ENCODE measurements around the gene RNF114.

RNF114 gene, protein sequence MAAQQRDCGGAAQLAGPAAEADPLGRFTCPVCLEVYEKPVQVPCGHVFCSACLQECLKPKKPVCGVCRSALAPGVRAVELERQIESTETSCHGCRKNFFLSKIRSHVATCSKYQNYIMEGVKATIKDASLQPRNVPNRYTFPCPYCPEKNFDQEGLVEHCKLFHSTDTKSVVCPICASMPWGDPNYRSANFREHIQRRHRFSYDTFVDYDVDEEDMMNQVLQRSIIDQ

DNA sequence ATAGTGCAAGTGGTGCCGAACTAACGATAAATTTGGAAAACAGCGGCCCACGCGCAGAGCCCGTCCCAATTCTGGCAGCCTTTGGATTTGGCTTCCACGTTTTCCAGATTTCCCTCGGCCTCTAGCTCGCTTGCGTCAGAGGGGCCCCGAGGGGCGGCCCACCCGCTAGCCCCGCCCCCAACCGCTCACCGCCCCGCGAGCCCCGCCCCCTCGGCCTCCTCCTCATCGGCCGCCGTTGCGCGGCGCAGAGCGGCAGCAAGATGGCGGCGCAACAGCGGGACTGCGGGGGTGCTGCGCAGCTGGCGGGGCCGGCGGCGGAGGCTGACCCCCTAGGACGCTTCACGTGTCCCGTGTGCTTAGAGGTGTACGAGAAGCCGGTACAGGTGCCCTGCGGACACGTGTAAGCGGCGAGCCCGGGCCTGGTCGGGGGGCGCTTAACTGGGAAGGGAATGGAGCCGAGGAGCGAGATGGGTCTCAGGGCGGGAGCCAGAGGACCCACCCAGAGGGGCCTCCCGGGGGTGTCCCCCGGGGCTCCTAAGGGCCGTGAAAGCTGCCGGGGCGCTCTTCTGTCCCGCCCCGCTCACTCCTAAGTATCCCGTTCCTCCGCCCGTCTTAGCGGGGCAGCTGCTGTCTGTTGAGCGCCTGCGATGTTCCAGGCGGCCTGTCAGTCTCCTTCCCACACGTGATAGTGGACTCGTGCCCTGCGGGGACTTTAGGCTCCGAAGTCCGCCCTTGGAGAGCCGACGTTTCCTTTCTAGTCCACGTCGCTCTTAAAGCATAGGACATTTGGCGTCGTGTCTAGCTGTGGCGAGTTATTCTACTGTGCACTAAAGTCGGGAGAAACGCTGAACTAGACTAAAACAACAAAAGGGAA lies at the start of gene RNF114:
TSS of gene RNF114 (plus strand) at position 245 of the 874 bp plus-strand sequence. CDS start at position 261, 16 bp downstream.
- Mint-ChIP-seq H3K27me3 (ENCODE audit: low read depth) (peaks cover 3% of the 10 kb centered on the region), H3K27ac (peak within 1 kb of the TSS; percentile 81 to 99 (median 98)), H3K9me3 (no peaks in the 10 kb centered on the region), H3K36me3 (ENCODE audit: low read depth) (peaks cover 14% of the 10 kb centered on the region), H3K4me1 (peaks cover 41% of the 10 kb centered on the region), H3K4me3 (peak within 1 kb of the TSS; percentile 99 to 100 (median 99))
- TF ChIP-seq, protein P1, sequence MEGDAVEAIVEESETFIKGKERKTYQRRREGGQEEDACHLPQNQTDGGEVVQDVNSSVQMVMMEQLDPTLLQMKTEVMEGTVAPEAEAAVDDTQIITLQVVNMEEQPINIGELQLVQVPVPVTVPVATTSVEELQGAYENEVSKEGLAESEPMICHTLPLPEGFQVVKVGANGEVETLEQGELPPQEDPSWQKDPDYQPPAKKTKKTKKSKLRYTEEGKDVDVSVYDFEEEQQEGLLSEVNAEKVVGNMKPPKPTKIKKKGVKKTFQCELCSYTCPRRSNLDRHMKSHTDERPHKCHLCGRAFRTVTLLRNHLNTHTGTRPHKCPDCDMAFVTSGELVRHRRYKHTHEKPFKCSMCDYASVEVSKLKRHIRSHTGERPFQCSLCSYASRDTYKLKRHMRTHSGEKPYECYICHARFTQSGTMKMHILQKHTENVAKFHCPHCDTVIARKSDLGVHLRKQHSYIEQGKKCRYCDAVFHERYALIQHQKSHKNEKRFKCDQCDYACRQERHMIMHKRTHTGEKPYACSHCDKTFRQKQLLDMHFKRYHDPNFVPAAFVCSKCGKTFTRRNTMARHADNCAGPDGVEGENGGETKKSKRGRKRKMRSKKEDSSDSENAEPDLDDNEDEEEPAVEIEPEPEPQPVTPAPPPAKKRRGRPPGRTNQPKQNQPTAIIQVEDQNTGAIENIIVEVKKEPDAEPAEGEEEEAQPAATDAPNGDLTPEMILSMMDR (IDR thresholded peaks at IDR 0.05; ENCODE audit: unreplicated experiment in 3 of 3), result no peak

DNA sequence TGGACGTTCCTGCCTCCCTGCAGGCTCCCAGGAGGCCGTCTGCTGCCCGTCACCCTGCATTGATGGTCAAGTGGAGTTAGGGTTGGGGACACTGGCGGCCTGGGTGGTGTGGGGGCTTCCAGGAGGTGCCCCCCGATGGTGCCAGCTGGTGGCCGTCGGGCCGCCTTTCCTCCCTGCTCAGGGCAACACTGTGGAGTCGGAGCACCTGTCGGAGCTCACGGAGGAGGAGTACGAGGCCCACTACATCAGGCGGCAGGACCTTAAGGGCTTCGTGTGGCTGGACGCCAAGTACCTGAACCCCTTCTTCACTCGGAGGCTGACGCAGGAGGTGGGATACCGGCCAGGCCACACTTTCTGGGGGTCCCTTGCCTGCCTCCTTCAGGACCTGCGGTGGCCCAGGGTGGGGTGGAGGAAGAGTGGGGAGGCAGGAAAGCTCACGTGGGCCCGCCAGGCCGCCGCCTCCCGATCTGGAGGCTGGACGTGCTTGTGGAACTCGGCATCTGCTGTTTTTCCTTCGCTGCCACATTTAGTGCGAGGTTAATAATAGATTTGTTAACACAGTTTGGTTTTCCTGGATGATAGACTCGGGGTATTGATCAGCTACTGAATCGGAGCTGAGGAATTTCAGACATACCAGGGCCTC lies 49.5 kb upstream of the RNF114 start:
- H3K4me1 Mint-ChIP-seq, result peaks cover 50% of the 10 kb centered on the region
- H3K9me3 Mint-ChIP-seq, result no peaks in the 10 kb centered on the region
- peak overlapping the region; percentile 9 to 84 (median 83) for H3K27ac Mint-ChIP-seq
- no peaks in the 10 kb centered on the region for H3K27me3 Mint-ChIP-seq (ENCODE audit: low read depth)
- TF ChIP-seq, protein P1 (IDR thresholded peaks at IDR 0.05; ENCODE audit: unreplicated experiment in 3 of 3), result no peak
- H3K36me3 Mint-ChIP-seq (ENCODE audit: low read depth), result peaks cover 26% of the 10 kb centered on the region
- no peak overlapping the region for H3K4me3 Mint-ChIP-seq

DNA sequence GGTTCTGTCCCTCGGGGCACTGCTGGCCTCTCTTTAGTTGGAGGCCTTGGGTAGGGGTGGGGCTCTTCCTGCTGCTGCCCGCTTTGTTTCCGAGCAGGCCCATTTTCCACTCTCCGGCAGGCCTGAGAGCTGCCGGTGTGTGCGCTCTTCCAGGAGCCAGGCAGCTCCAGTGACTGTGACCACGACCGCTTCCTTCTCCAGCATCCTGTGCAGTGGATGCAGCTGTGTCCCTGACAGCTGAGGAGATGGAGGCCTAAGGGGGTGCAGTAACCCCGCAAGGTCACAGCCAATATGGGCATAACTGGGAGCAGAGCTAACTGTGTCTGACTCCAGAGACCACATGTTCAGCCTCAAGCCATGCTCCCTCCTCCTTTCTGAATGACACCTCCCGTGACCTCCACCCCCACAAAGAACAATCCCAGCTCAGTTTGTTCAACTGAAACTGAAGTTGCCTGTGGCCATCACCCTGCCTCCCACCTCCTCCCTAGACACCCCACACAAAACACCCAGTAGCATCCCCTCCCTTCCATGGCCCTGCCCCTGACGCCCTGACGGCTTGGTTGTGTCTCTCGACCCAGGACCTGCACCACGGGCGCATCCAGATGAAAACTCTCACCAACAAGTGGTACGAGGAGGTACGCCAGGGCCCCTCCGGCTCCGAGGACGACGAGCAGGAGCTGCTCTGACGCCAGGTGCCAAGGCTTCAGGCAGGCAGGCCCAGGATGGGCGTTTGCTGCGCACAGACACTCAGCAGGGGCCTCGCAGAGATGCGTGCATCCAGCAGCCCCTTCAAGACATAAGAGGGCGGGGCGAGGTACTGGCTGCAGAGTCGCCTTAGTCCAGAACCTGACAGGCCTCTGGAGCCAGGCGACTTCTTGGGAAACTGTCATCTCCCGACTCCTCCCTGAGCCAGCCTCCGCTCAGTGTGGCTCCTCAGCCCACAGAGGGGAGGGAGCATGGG lies 48.7 kb upstream of the RNF114 start:
- TF ChIP-seq, protein P1 (IDR thresholded peaks at IDR 0.05; ENCODE audit: unreplicated experiment in 3 of 3), result no peak
- no peaks in the 10 kb centered on the region for H3K27me3 Mint-ChIP-seq (ENCODE audit: low read depth)
- H3K36me3 Mint-ChIP-seq (ENCODE audit: low read depth), result peaks cover 18% of the 10 kb centered on the region
- H3K4me3 Mint-ChIP-seq, result no peak overlapping the region
- H3K27ac Mint-ChIP-seq, result peak overlapping the region; percentile 9 to 84 (median 83)
- peaks cover 56% of the 10 kb centered on the region for H3K4me1 Mint-ChIP-seq
- no peaks in the 10 kb centered on the region for H3K9me3 Mint-ChIP-seq

DNA sequence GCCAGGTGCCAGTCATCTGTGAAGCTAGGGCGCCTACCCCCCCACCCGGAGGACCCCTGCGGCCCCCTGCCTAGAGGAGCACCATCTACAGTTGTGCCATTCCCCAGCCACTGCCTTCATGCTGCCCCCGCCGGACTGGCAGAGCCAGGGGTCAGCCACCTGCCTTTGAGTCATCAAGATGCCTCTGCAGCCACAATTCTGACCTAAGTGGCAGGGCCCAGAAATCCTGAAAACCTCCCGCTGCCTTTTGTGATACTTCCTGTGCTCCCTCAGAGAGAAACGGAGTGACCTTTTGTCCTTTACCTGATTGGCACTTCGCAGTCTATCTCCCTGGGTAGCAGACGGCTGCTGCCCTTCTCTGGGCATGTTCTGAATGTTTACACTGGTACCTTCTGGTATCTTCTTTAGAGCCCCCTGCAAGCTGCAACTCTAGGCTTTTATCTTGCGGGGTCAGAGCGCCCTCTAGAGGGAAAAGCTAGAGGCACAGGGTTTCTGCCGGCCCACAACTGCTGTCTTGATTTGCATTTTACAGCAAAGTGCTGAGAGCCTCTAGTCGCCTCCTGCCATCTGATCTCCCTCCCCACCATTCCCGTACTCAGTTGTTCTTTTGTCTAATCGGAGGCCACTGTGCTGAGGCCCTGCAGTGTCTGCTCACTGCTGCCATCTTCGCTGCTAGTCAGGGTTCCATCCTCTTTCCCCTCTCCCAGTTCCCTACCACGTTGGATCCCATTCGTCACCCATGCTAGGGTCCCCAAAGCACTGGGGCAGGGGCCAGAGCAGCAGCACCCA lies 47.8 kb upstream of the RNF114 start:
- H3K27ac Mint-ChIP-seq, result peak overlapping the region; percentile 53 to 66 (median 58)
- no peaks in the 10 kb centered on the region for H3K9me3 Mint-ChIP-seq
- peak overlapping the region in 1 of 3 experiments; percentile 14 for H3K4me3 Mint-ChIP-seq
- TF ChIP-seq, protein P1 (IDR thresholded peaks at IDR 0.05; ENCODE audit: unreplicated experiment in 3 of 3), result peak; percentile 81 to 84 (median 84)
- H3K36me3 Mint-ChIP-seq (ENCODE audit: low read depth), result peaks cover 17% of the 10 kb centered on the region
- no peaks in the 10 kb centered on the region for H3K27me3 Mint-ChIP-seq (ENCODE audit: low read depth)
- H3K4me1 Mint-ChIP-seq, result peaks cover 62% of the 10 kb centered on the region

Measured in nephron (organoid).